ENCODE results near the gene GRIA3.

The GRIA3 gene

GRCh38 chrX:123175366-123176122 lies 8.5 kb upstream of the GRIA3 start:
- no peak for TF ChIP-seq CTCF (IDR thresholded peaks at IDR 0.05; ENCODE audit: extremely low read depth, missing control alignments)
- DNase-seq (ENCODE audit: low spot score), result no peak

GRCh38 chrX:123181233-123181914 lies 2.7 kb upstream of the GRIA3 start:
- DNase-seq (ENCODE audit: low spot score), result no peak
- TF ChIP-seq CTCF (IDR thresholded peaks at IDR 0.05; ENCODE audit: extremely low read depth, missing control alignments), result no peak

- DNase-seq (ENCODE audit: low spot score), result no peak
- no peak for TF ChIP-seq CTCF (IDR thresholded peaks at IDR 0.05; ENCODE audit: extremely low read depth, missing control alignments)
These were observed 793 bp downstream of the GRIA3 start for GRCh38 chrX:123184866-123185276.

- DNase-seq (ENCODE audit: low spot score), result no peak
- TF ChIP-seq CTCF (IDR thresholded peaks at IDR 0.05; ENCODE audit: extremely low read depth, missing control alignments), result no peak
These were observed 1.6 kb downstream of the GRIA3 start for GRCh38 chrX:123185721-123186120.

- DNase-seq (ENCODE audit: low spot score), result no peak
- no peak for TF ChIP-seq CTCF (IDR thresholded peaks at IDR 0.05; ENCODE audit: extremely low read depth, missing control alignments)
These were observed 2.7 kb downstream of the GRIA3 start for GRCh38 chrX:123186801-123187200.

- no peak for DNase-seq (ENCODE audit: low spot score)
- no peak for TF ChIP-seq CTCF (IDR thresholded peaks at IDR 0.05; ENCODE audit: extremely low read depth, missing control alignments)
These were observed 4.0 kb downstream of the GRIA3 start for GRCh38 chrX:123188081-123188480.

- no peak for DNase-seq (ENCODE audit: low spot score)
- TF ChIP-seq CTCF (IDR thresholded peaks at IDR 0.05; ENCODE audit: extremely low read depth, missing control alignments), result no peak
These were observed 5.3 kb downstream of the GRIA3 start for GRCh38 chrX:123189338-123189737.
